Astrocyte of the spinal cord (primary cell): ENCODE measurements around the gene SCYGR4.

Experiments used
- DNase-seq: peaks from one replicate; pipeline ENCODE4 v3.0.0; 2011; ENCODE audit warnings: low read depth, low spot score
- H3K4me3 ChIP-seq: 2 replicates; pipeline ENCODE4 v1.5.1; 2011; ENCODE audit warnings: low read depth, mild to moderate bottlenecking, low read length, moderate library complexity
- CTCF ChIP-seq: IDR thresholded peaks from 2 replicates; pipeline ENCODE4 v1.5.1; 2012; ENCODE audit warnings: low read depth, mild to moderate bottlenecking, low read length, inconsistent platforms
- in situ Hi-C: cut with HindIII; loops from 2 replicates; pipeline ENCODE4 v1.10.0; 2017; ENCODE audit warnings: low sequenced_read_pairs

Gene SCYGR4

GRCh38 chr2:227578642-227579041 lies 38.7 kb upstream of the SCYGR4 start:
- no peak for DNase-seq
- no peak overlapping the region for H3K4me3 ChIP-seq
- TF ChIP-seq CTCF = no peak
- in situ Hi-C loops = no loop called here

GRCh38 chr2:227579791-227580190 lies 37.5 kb upstream of the SCYGR4 start:
- in situ Hi-C loops = no loop called here
- DNase-seq = no peak
- H3K4me3 ChIP-seq = no peak overlapping the region
- no peak for TF ChIP-seq CTCF

- in situ Hi-C loops = no loop called here
- no peak for TF ChIP-seq CTCF
- H3K4me3 ChIP-seq = no peak overlapping the region
- DNase-seq = no peak
These were observed 34.9 kb upstream of the SCYGR4 start for GRCh38 chr2:227582369-227582768.

- no peak for DNase-seq
- no peak overlapping the region for H3K4me3 ChIP-seq
- TF ChIP-seq CTCF = no peak
- in situ Hi-C loops = no loop called here
These were observed 24.5 kb upstream of the SCYGR4 start for GRCh38 chr2:227592694-227593387.

- H3K4me3 ChIP-seq = no peak overlapping the region
- no peak for DNase-seq
- TF ChIP-seq CTCF = no peak
- in situ Hi-C loops = no loop called here
These were observed 21.5 kb upstream of the SCYGR4 start for GRCh38 chr2:227595797-227596196.

GRCh38 chr2:227597036-227597435 lies 20.3 kb upstream of the SCYGR4 start:
- in situ Hi-C loops = no loop called here
- no peak overlapping the region for H3K4me3 ChIP-seq
- TF ChIP-seq CTCF = no peak
- no peak for DNase-seq
